ENCODE measurements around the gene MACC1. TPM values are rescaled to one million over a fixed set of nuclear protein-coding genes. Genes with fewer than 3 reads are reported as not detected.

The MACC1 gene
- total and polyA plus RNA-seq, 2 of the 13 experiments (the other 11 are each of a cell fraction or from before 2014, with no cell fraction given): 0.04 TPM; not detected in 1

- no peaks in the 10 kb centered on the region for H3K79me2 ChIP-seq (ENCODE audit: insufficient read depth, low read length)
- no peaks in the 10 kb centered on the region for H3K4me1 ChIP-seq (ENCODE audit: insufficient read depth, low read length)
- BruUV-seq (replicated peaks): no TSS peak
- 0% methylated on average over 1 of the region's 1 CpG for WGBS (ENCODE audit: low lambda C conversion rate)
- no peak overlapping the region for H3K27ac ChIP-seq (ENCODE audit: extremely low read length, insufficient read depth, low read length)
- H4K20me1 ChIP-seq (ENCODE audit: insufficient read depth, low read length): no peaks in the 10 kb centered on the region
- FAIRE-seq (no peak), DNase-seq (ENCODE audit: low spot score) (no peak), ATAC-seq (no peak)
- H3K9ac ChIP-seq (ENCODE audit: insufficient read depth, low read depth, low read length): no peak overlapping the region
- intact Hi-C loops (cut with micrococcal nuclease; ENCODE audit: unreplicated experiment): no loop called here
- CTCF ChIA-PET (ENCODE audit: low intra/inter-chr PET ratio, low total read pairs): no interaction called here
- no peaks in the 10 kb centered on the region for H3K27me3 ChIP-seq (ENCODE audit: control insufficient read depth in 1 of 2, insufficient read depth in 2 of 2, low read length in 2 of 2)
- H2AFZ ChIP-seq (ENCODE audit: low read length): no peak overlapping the region
- H3K4me3 ChIP-seq (replicated peaks in 1 of 3; ENCODE audit: insufficient read depth in 1 of 3, low read depth in 2 of 3, low read length in 3 of 3): no peak overlapping the region
- POLR2A ChIA-PET: no interaction called here
- H3K36me3 ChIP-seq (replicated peaks in 1 of 2; ENCODE audit: control insufficient read depth in 1 of 2, insufficient read depth in 2 of 2, low read length in 2 of 2): no peaks in the 10 kb centered on the region
- H3K4me2 ChIP-seq (ENCODE audit: low read depth, low read length): no peak overlapping the region
- no peaks in the 10 kb centered on the region for H3K9me3 ChIP-seq (ENCODE audit: low read length)
- in situ Hi-C loops (cut with HindIII; ENCODE audit: extremely low pct_ligation_motif_present, low pct_unique_long_range_greater_than_20kb): loop anchor here (25.0 kb wide), 1 partner anchor 422 kb away; no protein-coding TSS in a partner anchor
- TF ChIP-seq ZNF160 (CRISPR knock-in tag; IDR thresholded peaks at IDR 0.05) (no peak), ZKSCAN1 (IDR thresholded peaks at IDR 0.05; ENCODE audit: low read length) (no peak), ATF6 (CRISPR knock-in tag; conservative IDR thresholded peaks at IDR 0.05) (no peak), ZNF577 (CRISPR knock-in tag; IDR thresholded peaks at IDR 0.05; ENCODE audit: borderline replicate concordance, low read depth) (no peak), SCMH1 (CRISPR knock-in tag; IDR thresholded peaks at IDR 0.05; ENCODE audit: borderline replicate concordance) (no peak), ZNF24 (IDR thresholded peaks at IDR 0.05) (no peak), ZNF205 (CRISPR knock-in tag; IDR thresholded peaks at IDR 0.05) (no peak), MAF1 (CRISPR knock-in tag; IDR thresholded peaks at IDR 0.05; ENCODE audit: borderline replicate concordance) (no peak), NR1H2 (CRISPR knock-in tag; IDR thresholded peaks at IDR 0.05; ENCODE audit: borderline replicate concordance, low read depth) (no peak), SP1 (IDR thresholded peaks at IDR 0.05) (no peak), SP1 (CRISPR knock-in tag; IDR thresholded peaks at IDR 0.05) (no peak), ZNF468 (CRISPR knock-in tag; IDR thresholded peaks at IDR 0.05) (no peak), ZNF704 (CRISPR knock-in tag; IDR thresholded peaks at IDR 0.05; ENCODE audit: borderline replicate concordance) (no peak), NCOR1 (IDR thresholded peaks at IDR 0.05; ENCODE audit: borderline replicate concordance, low read length) (no peak)
Measured at GRCh38 chr7:20165146-20165510, 52.1 kb downstream of the MACC1 start.
